Measurements from ENCODE around the gene BLCAP.
A peak's percentile ranks its signal among the peaks of the same experiment; 100 is the strongest.
"Not testable (repeated sequence)": the region's sequence is repeated elsewhere in the genome, so short reads cannot be mapped to it uniquely, and the experiment has no call there.

The BLCAP gene, protein sequence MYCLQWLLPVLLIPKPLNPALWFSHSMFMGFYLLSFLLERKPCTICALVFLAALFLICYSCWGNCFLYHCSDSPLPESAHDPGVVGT

DNA sequence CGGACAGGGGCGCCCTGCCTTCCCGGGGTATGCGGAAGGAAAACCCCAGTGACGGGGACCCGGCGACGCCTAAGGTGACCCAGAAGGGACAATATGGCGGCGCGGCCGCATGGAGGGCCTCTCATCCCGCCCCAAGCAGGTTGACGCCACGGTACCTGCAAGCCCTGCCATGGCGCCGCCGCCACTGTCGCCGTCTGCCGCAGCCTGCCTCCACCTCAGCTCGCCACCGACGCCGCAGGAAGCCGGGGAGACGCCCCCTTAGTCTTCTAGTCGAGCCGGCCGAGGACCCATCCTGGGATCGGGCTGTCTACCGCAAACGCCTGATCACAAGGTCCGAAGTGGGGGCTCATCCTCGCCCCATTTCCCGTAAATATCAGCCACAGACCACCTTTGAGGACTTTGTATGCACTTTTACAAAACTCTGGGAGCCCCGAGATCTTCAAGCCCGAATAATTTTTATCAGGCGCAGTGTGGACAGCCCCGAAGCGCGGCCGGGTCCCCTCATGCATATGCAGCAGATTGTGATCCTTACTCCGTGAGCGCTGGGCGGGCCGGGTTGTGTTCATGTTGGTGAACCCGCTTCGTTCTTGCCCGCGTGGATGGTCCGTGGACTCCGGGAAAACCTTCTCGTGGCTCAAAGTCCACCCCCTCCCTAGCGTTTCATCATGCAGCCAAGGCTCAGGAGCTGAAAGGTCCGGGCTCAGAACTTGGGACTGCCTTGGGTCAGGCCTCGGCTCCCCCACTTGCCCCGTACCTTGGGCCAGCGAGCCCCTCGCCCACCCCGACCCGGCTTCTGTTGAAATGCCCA lies at the start of gene BLCAP:
TSS of gene BLCAP (minus strand) at position 239 of the 808 bp plus-strand sequence. CDS start 8,702 bp downstream, outside the sequence.
- no peak for TF ChIP-seq CTCF (IDR thresholded peaks at IDR 0.05; ENCODE audit: control extremely low read depth, extremely low read depth, low read depth, missing control alignments)
- POLR2A ChIA-PET, result no interaction called here
- peak; percentile 97 for DNase-seq (ENCODE audit: extremely low spot score)
- CTCF ChIA-PET, result interaction anchor here (1.2 to 9.2 kb wide), 4 partner anchors 8 to 332 kb away, joined by 3 to 153 read pairs (median 5); no protein-coding TSS in a partner anchor

GRCh38 chr20:37577436-37577835 lies 49.8 kb upstream of the BLCAP start:
- POLR2A ChIA-PET; CTCF ChIA-PET; DNase-seq (ENCODE audit: extremely low spot score): not testable (repeated sequence)

DNA sequence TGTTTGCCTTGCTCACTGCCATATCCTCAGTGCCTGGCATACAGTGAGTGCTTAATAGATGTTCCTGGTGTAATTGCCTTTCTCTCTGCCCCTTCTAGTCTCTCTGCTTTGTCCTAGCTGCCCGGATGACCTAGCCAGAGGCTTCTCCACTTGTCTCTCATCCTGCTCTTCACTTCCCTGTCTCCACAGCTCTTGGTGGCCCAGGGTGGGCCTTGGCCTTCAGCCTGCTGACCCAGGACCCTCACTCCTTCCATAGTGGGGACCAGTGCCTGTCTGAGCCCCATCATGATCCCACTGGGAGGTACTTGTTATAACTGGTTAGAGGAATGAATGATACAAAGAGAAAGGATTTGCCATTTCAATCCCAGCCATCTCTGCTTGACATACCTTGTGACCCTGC lies 49.2 kb upstream of the BLCAP start:
- POLR2A ChIA-PET, result no interaction called here
- CTCF ChIA-PET, result interaction anchor here (2.8 kb wide), 2 partner anchors 415 to 645 kb away, joined by 7 to 9 read pairs; no protein-coding TSS in a partner anchor
- no peak for DNase-seq (ENCODE audit: extremely low spot score)
- no peak for TF ChIP-seq CTCF (IDR thresholded peaks at IDR 0.05; ENCODE audit: control extremely low read depth, extremely low read depth, low read depth, missing control alignments)

- peak; percentile 60 for DNase-seq (ENCODE audit: extremely low spot score)
- ChIA-PET POLR2A (no interaction called here), CTCF (interaction anchor here (2.4 to 3.6 kb wide), 4 partner anchors 9 to 646 kb away, joined by 7 to 24 read pairs (median 8); no protein-coding TSS in a partner anchor)
- no peak for TF ChIP-seq CTCF (IDR thresholded peaks at IDR 0.05; ENCODE audit: control extremely low read depth, extremely low read depth, low read depth, missing control alignments)
These were observed 48.2 kb upstream of the BLCAP start for GRCh38 chr20:37575884-37576283.

DNA sequence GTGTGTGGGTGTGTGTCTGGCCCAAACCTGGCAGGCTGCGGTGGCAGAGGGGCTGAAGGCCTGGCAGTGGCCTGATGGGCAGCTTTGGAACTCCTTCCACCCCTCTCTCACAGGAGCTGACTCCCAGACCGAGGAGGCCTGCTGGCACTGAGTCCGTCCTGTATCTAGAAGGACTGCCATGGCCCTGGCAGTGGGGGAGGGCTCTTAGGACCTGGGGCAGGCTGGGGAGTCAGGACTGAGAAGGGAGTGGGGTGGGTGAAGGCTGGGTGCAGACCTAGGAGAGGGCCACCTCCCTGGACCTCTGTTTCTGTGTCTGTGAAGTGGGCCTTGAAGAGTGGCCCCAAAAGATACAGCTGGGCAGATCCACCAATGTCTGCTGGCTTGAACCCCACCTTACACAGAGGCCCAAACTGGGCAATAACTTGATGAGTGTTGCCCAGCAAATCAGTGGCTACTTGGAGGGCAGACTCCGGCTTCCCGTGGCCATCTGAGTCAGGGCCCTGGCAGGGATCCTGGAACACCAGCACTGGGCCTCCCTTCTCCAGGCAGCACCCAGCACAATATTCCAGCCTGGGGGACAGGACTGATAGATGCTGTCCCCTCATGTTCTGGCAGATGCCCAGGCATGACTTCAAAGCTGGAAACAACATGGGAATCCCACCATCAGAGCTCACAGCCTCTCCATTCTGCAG lies 46.7 kb upstream of the BLCAP start:
- no peak for TF ChIP-seq CTCF (IDR thresholded peaks at IDR 0.05; ENCODE audit: control extremely low read depth, extremely low read depth, low read depth, missing control alignments)
- POLR2A ChIA-PET, result no interaction called here
- CTCF ChIA-PET, result interaction anchor here (1.0 to 3.6 kb wide), 6 partner anchors 9 to 647 kb away, joined by 3 to 24 read pairs (median 7); no protein-coding TSS in a partner anchor
- no peak for DNase-seq (ENCODE audit: extremely low spot score)

DNA sequence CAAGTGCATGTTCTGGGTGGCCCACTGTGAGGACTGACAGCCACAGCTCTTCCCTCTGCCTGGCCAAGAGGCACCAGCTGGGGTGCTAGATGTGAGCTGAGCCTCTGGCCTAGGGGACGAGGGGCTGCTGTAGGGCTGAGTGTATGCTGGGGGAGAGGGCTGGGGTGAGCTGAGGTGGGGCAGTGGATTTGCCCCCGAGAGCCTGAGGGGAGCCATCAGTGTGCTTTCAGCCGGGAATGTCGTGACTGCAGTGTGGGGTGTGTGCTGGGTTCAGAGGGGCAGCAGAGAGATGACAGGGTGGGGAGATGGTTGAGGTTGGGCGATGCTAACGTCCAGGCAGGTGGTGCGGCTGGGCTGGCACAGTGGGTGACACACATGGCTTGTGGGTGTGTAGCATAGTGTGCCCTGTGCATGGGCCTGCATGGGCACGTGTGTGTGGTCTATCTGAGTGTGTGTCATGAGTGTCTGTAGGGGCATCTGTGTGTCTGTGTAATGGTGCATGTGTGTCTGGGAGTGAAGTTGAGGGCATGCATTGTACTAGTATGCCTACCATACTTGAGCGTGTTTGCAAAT lies 46.0 kb upstream of the BLCAP start:
- DNase-seq (ENCODE audit: extremely low spot score), result no peak
- CTCF ChIA-PET, result interaction anchor here (1.0 to 3.6 kb wide), 2 partner anchors 9 to 500 kb away, joined by 3 to 24 read pairs; no protein-coding TSS in a partner anchor
- POLR2A ChIA-PET, result no interaction called here
- no peak for TF ChIP-seq CTCF (IDR thresholded peaks at IDR 0.05; ENCODE audit: control extremely low read depth, extremely low read depth, low read depth, missing control alignments)
